ENCODE data around the gene DNAJB6.

- TF ChIP-seq POLR2A (IDR thresholded peaks at IDR 0.05) (no peak), CTCF (IDR thresholded peaks at IDR 0.05) (peak in 2 of 3 donors; percentile 42 to 67)
Observed at GRCh38 chr7:157432957-157433576, 96.3 kb downstream of the DNAJB6 start.
